H4 (cell line): Measurements from ENCODE around the gene CCL26. TPM values are rescaled to one million over a fixed set of nuclear protein-coding genes. Genes with fewer than 3 reads are reported as not detected.
"Not testable (repeated sequence)": the region's sequence is repeated elsewhere in the genome, so short reads cannot be mapped to it uniquely, and the experiment has no call there.

ENCODE experiments used
- DNase-seq: peaks from one replicate; pipeline ENCODE4 v3.0.0-alpha.2; 2015; ENCODE audit warnings: low spot score
- total RNA-seq: library from RNA; depleted of rRNA; stranded (reverse); fragments of >200 nt; shearing (Covaris generic); gene quantifications from 2 replicates; pipeline ENCODE4 v1.2.3, GENCODE V29; 2014

Gene CCL26
- total RNA-seq, 1 experiment from 2014 or later = 20.7 TPM

DNA sequence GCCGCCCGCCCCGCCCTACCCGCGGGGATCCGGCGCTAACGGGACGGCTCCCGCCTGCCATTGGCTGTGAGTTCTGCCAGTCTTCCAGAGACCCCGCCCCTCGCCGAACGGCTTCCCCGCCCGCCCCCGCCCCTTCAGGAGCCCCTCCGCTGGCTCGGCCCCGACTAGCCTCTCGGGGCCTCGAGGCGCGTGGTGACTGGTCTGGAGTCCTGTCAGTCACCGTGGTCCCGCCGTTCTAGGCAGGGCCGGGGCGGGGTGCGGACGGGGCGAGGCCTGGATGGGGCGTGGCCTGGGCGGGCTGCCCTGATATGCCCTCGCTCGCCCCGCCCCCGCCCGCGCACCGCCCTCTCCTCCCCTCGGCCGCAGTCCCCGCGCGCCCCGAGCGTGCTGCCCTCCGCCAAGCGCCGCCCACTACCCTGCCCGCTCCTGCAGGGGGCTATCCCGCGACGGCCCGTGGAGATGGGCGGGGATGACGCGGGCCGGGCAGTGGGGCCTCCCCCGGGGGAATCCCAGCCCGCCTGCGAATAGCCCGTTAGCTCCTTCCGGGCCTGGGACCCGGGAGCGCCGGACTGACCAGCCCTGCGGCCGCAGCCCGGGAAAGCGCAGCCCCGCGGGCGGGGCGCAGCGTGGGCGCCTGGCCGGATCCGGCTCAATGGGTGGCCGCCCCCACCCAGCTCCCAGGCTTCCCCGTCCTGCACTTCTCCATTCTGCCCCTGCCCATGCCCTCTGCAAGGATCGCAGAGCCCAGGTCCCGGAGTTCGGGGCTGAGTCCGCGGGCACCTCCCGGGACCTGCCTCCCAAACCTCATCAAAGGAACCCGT lies 32.8 kb downstream of the CCL26 start:
- DNase-seq = peak; percentile 98

DNA sequence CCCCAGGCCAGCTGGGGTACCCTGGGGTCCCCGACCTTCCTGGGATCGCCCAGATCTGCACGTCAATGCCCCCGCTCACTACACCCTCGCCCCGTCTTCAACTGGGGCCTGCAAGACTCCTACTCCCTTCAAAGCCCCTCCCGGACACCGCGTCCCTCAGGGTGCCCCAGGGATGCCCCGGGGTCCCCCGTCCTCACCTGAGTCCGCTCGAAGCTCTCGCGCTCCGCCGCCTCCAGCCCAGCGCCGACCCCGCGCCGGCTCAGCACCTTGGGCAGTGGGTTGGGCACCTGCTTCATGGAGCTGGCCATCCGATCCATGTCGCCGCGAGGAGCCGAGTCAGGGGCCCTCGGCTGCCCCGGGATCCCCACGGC lies 33.4 kb downstream of the CCL26 start, which contains the start of gene HIP1:
Gene HIP1, minus strand, starts transcription at position 338 of the 371 bp plus-strand sequence. Its CDS starts 21 bp downstream, at position 317.
- no peak for DNase-seq

DNA sequence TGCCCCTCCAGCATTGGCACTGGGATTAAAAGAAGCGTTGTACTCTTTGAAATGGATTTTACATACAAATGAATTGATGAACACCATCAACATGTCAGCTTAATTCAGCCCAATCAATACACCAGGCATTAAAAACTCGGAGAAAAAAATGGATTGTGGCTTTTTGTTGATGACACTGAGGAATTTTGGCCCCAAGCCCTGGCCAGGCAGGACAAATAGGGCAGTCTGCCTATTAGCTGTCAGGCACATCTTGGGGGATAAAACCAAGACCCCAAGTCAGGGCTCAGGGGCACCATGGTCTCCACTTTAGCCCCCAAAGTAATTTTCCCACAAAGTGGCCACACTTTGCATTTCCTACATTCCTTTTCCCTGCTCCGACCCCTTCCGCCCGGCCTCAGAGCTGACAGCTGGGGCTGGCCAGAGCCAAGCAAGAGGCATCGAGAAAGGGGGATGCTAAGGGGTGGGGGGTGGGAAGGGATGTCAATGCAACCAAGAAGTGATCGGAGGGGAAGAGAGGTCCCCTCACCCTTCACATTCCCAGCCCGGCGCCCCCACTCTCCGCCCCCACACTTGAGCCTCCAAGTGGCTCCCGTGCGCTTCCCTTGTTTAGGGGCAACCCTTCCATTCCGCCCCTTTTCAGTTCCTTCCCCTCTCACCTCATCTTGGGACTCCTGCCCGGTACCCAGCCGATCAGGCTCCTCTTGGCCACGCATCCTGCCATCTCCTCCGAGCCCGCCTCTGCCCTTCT lies 34.0 kb downstream of the CCL26 start:
- DNase-seq = no peak

GRCh38 chr7:75735581-75736350 lies 36.2 kb downstream of the CCL26 start:
- DNase-seq = no peak

DNA sequence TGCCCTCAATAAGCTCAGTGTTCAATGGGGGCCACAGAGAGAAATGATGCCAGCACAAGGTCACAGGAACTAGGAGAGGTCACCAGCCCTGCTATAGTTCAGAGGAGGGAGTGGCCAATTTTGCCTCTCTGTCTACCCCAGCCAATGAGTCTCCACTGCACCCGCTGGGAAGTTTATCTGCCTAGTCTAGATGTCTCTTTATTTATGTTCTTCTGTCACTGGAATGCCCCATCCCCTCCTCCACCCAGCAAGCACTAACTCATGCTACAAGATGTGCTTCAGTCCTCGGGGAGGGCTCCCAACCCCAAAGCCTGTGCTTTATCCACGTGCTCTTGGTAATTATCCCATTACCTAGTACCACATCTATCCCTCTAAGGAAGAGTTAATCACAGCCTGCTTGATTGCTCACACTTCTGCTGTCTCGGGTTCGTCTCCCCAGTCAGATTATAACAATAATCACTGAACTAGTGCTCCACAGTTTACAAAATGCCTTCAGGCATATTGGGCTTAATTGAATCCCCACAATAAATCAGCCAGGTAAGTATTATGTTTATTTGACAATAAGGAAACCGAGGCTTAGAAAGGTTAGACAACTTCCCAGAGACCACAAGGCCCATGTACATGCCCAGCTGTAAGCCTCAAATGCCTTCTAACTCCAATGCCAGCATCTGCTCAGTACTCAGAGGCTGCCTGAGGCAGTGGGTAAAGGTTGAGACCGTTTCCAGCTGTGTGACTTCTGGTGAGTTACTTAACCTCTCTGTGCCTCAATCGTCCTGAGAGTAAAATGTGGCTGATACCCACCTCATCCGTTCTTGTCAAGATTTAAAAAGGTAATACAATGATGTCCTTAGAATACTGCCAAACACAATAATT lies 37.2 kb downstream of the CCL26 start:
- DNase-seq = peak; percentile 69

DNA sequence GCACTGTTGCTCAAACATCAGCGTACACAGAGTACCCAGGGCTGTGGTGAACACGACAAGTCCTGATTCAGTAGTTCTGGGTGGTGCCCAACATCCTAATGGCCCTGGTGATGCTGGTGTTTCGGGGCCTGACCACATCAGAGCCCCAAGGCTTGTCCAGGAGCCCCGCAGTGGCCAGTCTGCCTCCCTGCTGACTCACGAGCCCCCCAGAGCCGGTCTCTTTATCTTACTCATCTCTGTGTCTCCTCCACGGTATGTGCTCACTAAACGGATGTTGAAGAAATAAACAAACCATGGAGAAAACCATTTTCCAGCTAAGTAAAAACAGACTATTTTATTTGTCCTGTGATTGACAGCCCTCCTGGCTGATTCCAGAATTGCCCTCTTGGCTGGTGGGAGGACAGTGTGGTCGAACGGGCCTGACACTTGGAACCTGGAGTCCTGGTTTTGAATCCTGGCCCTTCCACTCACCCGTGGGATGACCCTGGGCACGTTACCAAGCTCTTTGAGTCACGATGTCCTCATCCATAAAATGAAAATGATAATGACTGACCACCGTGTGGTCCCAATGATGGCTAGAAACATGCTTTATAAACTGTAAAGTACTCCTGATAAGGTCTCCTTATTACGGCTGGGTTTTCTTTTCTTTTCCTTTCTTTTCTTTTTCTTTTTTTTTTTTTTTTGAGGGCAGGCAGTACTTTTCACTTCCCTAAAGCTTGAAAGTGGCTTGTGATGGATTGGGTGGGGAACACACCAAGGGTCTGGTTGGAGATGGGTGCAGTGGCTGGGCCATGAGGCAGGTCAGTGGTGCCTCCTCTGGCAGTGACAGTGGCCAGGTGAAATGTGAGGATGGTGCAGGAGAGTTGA lies 39.0 kb downstream of the CCL26 start:
- peak; percentile 83 for DNase-seq

DNA sequence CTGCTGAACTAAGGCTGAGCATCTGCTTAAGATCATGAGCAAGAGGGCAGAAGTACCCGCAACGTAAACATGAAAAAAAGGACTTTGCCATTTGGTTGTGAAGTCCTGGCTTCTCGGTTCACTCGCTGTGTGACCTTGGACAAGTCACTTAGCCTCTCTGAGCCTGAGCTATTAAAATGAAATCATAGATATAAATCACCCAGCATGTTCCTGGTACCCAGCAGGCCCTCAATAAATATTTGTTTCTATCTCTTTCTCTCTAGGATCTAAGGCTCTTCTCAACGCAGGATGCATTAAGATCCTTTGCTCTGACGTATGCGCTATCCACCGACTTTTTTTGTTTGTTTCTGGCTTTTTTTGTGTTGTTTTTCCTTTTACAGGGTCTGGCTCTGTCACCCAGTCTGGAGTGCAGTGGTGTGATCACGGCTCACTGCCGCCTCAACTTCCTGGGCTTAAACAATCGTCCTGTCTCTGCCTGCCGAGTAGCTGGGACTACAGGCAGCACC lies 39.9 kb downstream of the CCL26 start:
- no peak for DNase-seq

GRCh38 chr7:75729851-75730274 lies 42.1 kb downstream of the CCL26 start:
- no peak for DNase-seq

DNA sequence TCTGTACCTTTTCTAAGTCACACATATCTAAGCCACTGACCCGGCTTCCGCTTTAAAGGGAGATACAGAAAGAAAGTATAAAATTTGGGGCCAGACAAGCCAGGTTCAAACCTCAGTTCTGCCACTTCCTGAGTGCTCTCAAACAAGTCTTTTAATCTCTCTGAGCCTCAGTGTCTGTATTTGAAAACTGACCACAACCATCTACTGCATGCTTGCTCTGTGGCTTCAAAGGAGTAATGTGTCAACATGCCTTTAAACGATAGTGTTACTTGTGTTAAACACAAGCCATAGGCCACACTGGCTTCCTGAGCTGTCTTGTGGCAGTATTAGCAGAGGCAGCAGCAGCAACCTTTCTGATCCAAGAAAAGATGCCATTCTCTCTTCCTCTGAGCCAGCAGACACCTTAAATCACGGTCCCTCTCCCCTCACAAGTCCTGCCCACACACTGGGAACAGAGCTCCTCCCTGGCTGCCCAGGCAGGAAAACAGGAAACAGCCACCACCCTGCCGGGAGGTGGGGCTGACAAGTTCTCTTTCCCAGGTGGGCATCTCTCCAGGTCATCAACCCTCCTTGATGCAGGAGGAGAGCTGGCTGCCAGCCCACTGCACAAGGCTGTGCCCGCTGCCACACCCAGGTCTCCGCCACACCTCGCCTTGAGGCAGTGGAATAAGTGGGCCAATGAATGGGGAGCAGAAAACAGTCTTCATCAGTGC lies 44.0 kb downstream of the CCL26 start:
- peak; percentile 84 for DNase-seq

GRCh38 chr7:75727351-75727750 lies 44.7 kb downstream of the CCL26 start:
- not testable (repeated sequence) for DNase-seq

- no peak for DNase-seq
Measured at GRCh38 chr7:75725306-75725705, 46.7 kb downstream of the CCL26 start.

DNA sequence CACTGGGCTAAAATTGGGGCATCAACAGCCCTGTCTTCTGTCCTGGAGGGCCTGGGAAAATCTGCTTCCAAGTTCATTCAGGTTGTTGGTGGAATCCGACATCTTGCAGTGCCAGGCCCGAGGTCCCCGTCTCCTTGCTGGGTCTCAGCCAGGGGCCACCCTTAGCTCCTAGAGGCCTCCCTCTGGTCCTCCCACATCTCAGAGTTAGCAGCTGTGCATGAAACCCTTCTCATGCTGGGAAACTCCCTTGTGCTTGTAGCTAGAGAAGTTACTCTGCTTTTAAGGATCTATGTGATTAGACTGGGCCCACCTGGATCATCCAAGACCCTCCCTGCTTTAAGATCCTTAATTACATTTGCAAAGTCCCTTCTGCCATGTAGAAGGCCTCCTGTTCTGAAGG lies 48.6 kb downstream of the CCL26 start:
- DNase-seq = no peak

- no peak for DNase-seq
Measured at GRCh38 chr7:75722373-75722772, 49.6 kb downstream of the CCL26 start.

- DNase-seq = not testable (repeated sequence)
Measured at GRCh38 chr7:75721922-75722321, 50.1 kb downstream of the CCL26 start.

GRCh38 chr7:75721426-75721825 lies 50.6 kb downstream of the CCL26 start:
- no peak for DNase-seq

- DNase-seq = no peak
Measured at GRCh38 chr7:75719626-75720025, 52.4 kb downstream of the CCL26 start.
